Calu3 (cell line): Measurements from ENCODE around the gene CNPY1. TPM values are rescaled to one million over a fixed set of nuclear protein-coding genes. Genes with fewer than 3 reads are reported as not detected.

Experiments used
- BruUV-seq: library from RNA; stranded (reverse); fragments of 400-500 nt; replicated peaks from 2 replicates; lab custom pipeline; 2021; lab: Mats Ljungman, UMichigan
- CTCF ChIA-PET: fragments of 300-600 bp; sonication (Branson Sonifier 250); formaldehyde crosslinking; loops from one replicate; lab custom pipeline; 2022; ENCODE audit warnings: antibody characterized with exemption; lab: Charles Lee
- DNase-seq: peaks from one replicate; pipeline ENCODE4 v3.0.0; 2022
- H3K27ac Mint-ChIP-seq: one replicate; pipeline ENCODE4 v1.8.0; 2022; ENCODE audit warnings: mixed read lengths; ENCODE audit not compliant: unreplicated experiment
- H3K27me3 Mint-ChIP-seq: one replicate; pipeline ENCODE4 v1.8.0; 2022; ENCODE audit warnings: mixed read lengths; ENCODE audit not compliant: unreplicated experiment
- H3K36me3 Mint-ChIP-seq: one replicate; pipeline ENCODE4 v1.8.0; 2022; ENCODE audit warnings: mild to moderate bottlenecking, moderate library complexity, mixed read lengths; ENCODE audit not compliant: insufficient read depth, unreplicated experiment
- H3K4me1 Mint-ChIP-seq: one replicate; pipeline ENCODE4 v1.8.0; 2022; ENCODE audit warnings: mild to moderate bottlenecking, low read depth, mixed read lengths; ENCODE audit not compliant: unreplicated experiment
- H3K4me3 Mint-ChIP-seq: one replicate; pipeline ENCODE4 v1.8.0; 2022; ENCODE audit warnings: mild to moderate bottlenecking, low read depth, moderate library complexity, mixed read lengths; ENCODE audit not compliant: unreplicated experiment
- H3K9me3 Mint-ChIP-seq: one replicate; pipeline ENCODE4 v1.8.0; 2022; ENCODE audit warnings: low read depth, mixed read lengths; ENCODE audit not compliant: unreplicated experiment
- CTCF ChIP-seq: fragments of 200-600 bp; IDR thresholded peaks from one replicate; pipeline ENCODE4 v1.8.0; 2022; ENCODE audit warnings: antibody characterized with exemption; ENCODE audit not compliant: unreplicated experiment
- intact Hi-C: fragments of 100-400 bp; cut with micrococcal nuclease; formaldehyde crosslinking; loops from one replicate; pipeline ENCODE4 v1.10.0; 2022; ENCODE audit not compliant: unreplicated experiment
- total RNA-seq: library from RNA; stranded (reverse); gene quantifications from 2 replicates; pipeline ENCODE4 v1.2.3, GENCODE V29; 2022

CNPY1 gene
- total RNA-seq, 1 experiment from 2014 or later, result not detected

- intact Hi-C loops, result no loop called here
- no peaks in the 10 kb centered on the region for H3K36me3 Mint-ChIP-seq
- no TSS peak for BruUV-seq
- no peak overlapping the region for H3K4me3 Mint-ChIP-seq
- peaks cover 72% of the 10 kb centered on the region for H3K27me3 Mint-ChIP-seq
- no peaks in the 10 kb centered on the region for H3K4me1 Mint-ChIP-seq
- CTCF ChIA-PET, result no interaction called here
- TF ChIP-seq CTCF, result no peak
- H3K9me3 Mint-ChIP-seq, result no peaks in the 10 kb centered on the region
- no peak for DNase-seq
- H3K27ac Mint-ChIP-seq, result no peak overlapping the region
Measured at GRCh38 chr7:155550916-155551315, 4.6 kb upstream of the CNPY1 start.

- no peak for DNase-seq
- Mint-ChIP-seq H3K4me1 (no peaks in the 10 kb centered on the region), H3K9me3 (no peaks in the 10 kb centered on the region), H3K36me3 (no peaks in the 10 kb centered on the region), H3K27me3 (peaks cover 78% of the 10 kb centered on the region), H3K27ac (no peak overlapping the region), H3K4me3 (no peak overlapping the region)
- CTCF ChIA-PET, result no interaction called here
- intact Hi-C loops, result no loop called here
- BruUV-seq, result no TSS peak
- TF ChIP-seq CTCF, result no peak
Measured at GRCh38 chr7:155549226-155549625, 2.9 kb upstream of the CNPY1 start.

GRCh38 chr7:155547161-155547791 lies 917 bp upstream of the CNPY1 start:
- TF ChIP-seq CTCF, result no peak
- no peaks in the 10 kb centered on the region for H3K9me3 Mint-ChIP-seq
- peaks cover 59% of the 10 kb centered on the region for H3K27me3 Mint-ChIP-seq
- intact Hi-C loops, result no loop called here
- BruUV-seq, result no TSS peak
- no peak for DNase-seq
- H3K4me3 Mint-ChIP-seq, result no peak overlapping the region
- no peak overlapping the region for H3K27ac Mint-ChIP-seq
- no peaks in the 10 kb centered on the region for H3K36me3 Mint-ChIP-seq
- H3K4me1 Mint-ChIP-seq, result no peaks in the 10 kb centered on the region
- CTCF ChIA-PET, result interaction anchor here (1.1 kb wide), 1 partner anchor 23 kb away, joined by 3 read pairs; no protein-coding TSS in a partner anchor

GRCh38 chr7:155545348-155545747 lies 1.0 kb downstream of the CNPY1 start:
- no peaks in the 10 kb centered on the region for H3K36me3 Mint-ChIP-seq
- intact Hi-C loops, result no loop called here
- no TSS peak for BruUV-seq
- no peak for DNase-seq
- no peak for TF ChIP-seq CTCF
- H3K4me3 Mint-ChIP-seq, result no peak overlapping the region
- H3K27me3 Mint-ChIP-seq, result peaks cover 58% of the 10 kb centered on the region
- CTCF ChIA-PET, result no interaction called here
- H3K9me3 Mint-ChIP-seq, result no peaks in the 10 kb centered on the region
- no peaks in the 10 kb centered on the region for H3K4me1 Mint-ChIP-seq
- no peak overlapping the region for H3K27ac Mint-ChIP-seq
